ENCODE measurements around the gene MAP3K4.

DNA sequence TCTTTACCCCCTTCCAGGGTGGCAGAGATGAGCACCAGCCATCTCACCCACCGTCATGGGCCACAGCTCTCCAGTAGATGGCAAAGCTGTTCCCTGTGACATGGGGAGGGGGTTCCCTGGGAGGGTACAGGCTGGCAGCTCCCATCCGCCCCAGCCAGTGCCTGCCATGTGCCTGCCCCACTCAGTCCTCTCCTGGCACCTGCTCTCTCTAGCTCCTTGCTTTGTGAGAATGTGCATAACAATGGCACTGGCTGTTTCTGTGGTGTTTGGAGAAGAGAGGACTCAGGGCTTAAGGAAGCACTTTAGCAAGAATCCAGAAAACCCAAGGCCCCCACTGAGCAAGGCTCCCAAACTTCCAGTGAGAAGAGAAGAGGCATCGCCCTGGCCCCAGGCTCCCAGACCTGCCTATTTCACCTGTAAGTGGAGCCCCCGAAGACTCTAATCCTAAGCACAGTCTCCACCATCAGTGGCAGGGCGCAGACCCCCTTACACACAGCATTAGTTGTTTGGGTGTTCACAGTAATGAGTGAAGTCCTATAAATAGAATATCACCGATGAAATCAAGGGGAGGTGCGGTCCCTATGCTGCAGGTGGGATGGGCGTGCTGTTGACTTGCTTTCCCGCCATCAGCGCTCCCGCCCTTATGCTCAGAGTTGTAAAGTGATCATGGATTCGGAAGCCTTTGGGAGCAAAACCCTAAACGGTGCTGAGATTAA, 172.1 kb downstream of the MAP3K4 start:
- TF ChIP-seq, protein P1, sequence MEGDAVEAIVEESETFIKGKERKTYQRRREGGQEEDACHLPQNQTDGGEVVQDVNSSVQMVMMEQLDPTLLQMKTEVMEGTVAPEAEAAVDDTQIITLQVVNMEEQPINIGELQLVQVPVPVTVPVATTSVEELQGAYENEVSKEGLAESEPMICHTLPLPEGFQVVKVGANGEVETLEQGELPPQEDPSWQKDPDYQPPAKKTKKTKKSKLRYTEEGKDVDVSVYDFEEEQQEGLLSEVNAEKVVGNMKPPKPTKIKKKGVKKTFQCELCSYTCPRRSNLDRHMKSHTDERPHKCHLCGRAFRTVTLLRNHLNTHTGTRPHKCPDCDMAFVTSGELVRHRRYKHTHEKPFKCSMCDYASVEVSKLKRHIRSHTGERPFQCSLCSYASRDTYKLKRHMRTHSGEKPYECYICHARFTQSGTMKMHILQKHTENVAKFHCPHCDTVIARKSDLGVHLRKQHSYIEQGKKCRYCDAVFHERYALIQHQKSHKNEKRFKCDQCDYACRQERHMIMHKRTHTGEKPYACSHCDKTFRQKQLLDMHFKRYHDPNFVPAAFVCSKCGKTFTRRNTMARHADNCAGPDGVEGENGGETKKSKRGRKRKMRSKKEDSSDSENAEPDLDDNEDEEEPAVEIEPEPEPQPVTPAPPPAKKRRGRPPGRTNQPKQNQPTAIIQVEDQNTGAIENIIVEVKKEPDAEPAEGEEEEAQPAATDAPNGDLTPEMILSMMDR (IDR thresholded peaks at IDR 0.05) = no peak
- TF ChIP-seq POLR2A (IDR thresholded peaks at IDR 0.05) = no peak

Data from Peyer's patch (tissue), 4 donors.